Common myeloid progenitor, CD34-positive (primary cell): ENCODE measurements around the gene PNKD.

Source experiments
- CTCF ChIA-PET: fragments of 350-600 bp; sonication (Branson Sonifier 250); formaldehyde crosslinking; loops from one replicate; lab custom pipeline; 2021; ENCODE audit warnings: antibody characterized with exemption; lab: Charles Lee
- POLR2A ChIA-PET: fragments of 350-600 bp; sonication (Branson Sonifier 250); formaldehyde crosslinking; loops from one replicate; lab custom pipeline; 2021; ENCODE audit warnings: antibody characterized with exemption; lab: Charles Lee
- DNase-seq, 3 donors: peaks; one replicate each; pipeline versions ENCODE4 v3.0.0 to v3.0.0-alpha.2; 2013
- H3K27ac ChIP-seq, 2 experiments: 1 replicate in 1 of 2; 2 replicates in 1 of 2; pipeline ENCODE4 v1.7.0; 2013; ENCODE audit warnings: inconsistent platforms in 2 of 2, low read length in 2 of 2, mild to moderate bottlenecking in 2 of 2, low read depth in 1 of 2, moderate library complexity in 1 of 2; ENCODE audit not compliant: severe bottlenecking in 2 of 2, insufficient read depth in 1 of 2, poor library complexity in 1 of 2
- H3K27me3 ChIP-seq, 5 experiments: replicated peaks in 2 of 5; 1 replicate in 3 of 5; 2 replicates in 2 of 5; pipeline versions ENCODE4 v1.6.1 to v1.7.0; 2013; ENCODE audit warnings: low read length in 4 of 5, mild to moderate bottlenecking in 2 of 5, moderate library complexity in 2 of 5, inconsistent platforms in 1 of 5; ENCODE audit not compliant: insufficient read depth in 5 of 5, control insufficient read depth in 4 of 5
- H3K36me3 ChIP-seq, 4 experiments: 1 replicate in 2 of 4; 2 replicates in 2 of 4; pipeline versions ENCODE4 v1.6.1 to v1.7.0; 2013; ENCODE audit warnings: low read length in 3 of 4, control low read depth in 1 of 4, mild to moderate bottlenecking in 1 of 4; ENCODE audit not compliant: control insufficient read depth in 4 of 4, insufficient read depth in 4 of 4
- H3K4me1 ChIP-seq, 4 experiments: 1 replicate in 3 of 4; 2 replicates in 1 of 4; pipeline versions ENCODE4 v1.6.1 to v1.7.1; 2013; ENCODE audit warnings: low read length in 3 of 4, mild to moderate bottlenecking in 3 of 4, control low read depth in 1 of 4, inconsistent platforms in 1 of 4, moderate library complexity in 1 of 4; ENCODE audit not compliant: control insufficient read depth in 4 of 4, insufficient read depth in 4 of 4; ENCODE audit errors: control extremely low read depth in 1 of 4
- H3K4me3 ChIP-seq, 7 experiments: 1 replicate in 4 of 7; 2 replicates in 3 of 7; pipeline versions ENCODE4 v1.5.1 to v1.7.0; 2013; ENCODE audit warnings: mild to moderate bottlenecking in 7 of 7, low read length in 6 of 7, moderate library complexity in 6 of 7, inconsistent platforms in 2 of 7, low read depth in 2 of 7, control low read depth in 1 of 7; ENCODE audit not compliant: insufficient read depth in 4 of 7, control insufficient read depth in 1 of 7; ENCODE audit errors: extremely low read depth in 1 of 7
- H3K9me3 ChIP-seq, 5 experiments: 1 replicate in 4 of 5; 2 replicates in 1 of 5; pipeline versions ENCODE4 v1.6.1 to v1.7.1; 2013; ENCODE audit warnings: low read length in 4 of 5, mild to moderate bottlenecking in 2 of 5, inconsistent platforms in 1 of 5, low read depth in 1 of 5, moderate library complexity in 1 of 5; ENCODE audit not compliant: control insufficient read depth in 4 of 5, insufficient read depth in 2 of 5; ENCODE audit errors: control extremely low read depth in 1 of 5
- WGBS: methylation state at CpG from one replicate; pipeline ENCODE4 v1.1.5; 2013; ENCODE audit not compliant: insufficient coverage; 5-methylcytosine and 5-hydroxymethylcytosine counted together

PNKD gene

DNA sequence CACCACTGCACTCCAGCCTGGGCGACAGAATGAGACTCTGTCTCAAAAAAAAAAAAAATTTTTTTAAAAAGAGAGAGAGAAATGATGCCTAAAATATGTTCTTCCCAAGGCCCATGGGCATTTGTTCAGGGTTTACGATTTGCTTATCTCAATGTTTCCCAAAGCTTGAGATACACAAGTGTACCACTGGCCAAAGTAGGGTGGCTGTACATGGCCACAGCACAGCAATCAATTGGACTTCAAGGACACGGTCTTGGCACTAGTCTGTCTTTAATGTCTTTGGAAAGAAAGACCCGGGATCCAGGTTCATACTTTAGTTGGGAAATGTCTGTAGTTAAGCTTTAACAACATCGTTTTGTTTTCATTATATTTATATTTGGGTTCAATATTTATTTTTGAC is 76.9 kb downstream of the PNKD start:
- peaks cover 4 to 44% (median 35%) of the 10 kb centered on the region in 4 experiments for H3K36me3 ChIP-seq
- H3K4me3 ChIP-seq: no peak overlapping the region
- no peak for DNase-seq
- POLR2A ChIA-PET: interaction anchor here (0.6 kb wide), 1 partner anchor 57 kb away, joined by 3 read pairs; no protein-coding TSS in a partner anchor
- no peaks in the 10 kb centered on the region for H3K27me3 ChIP-seq
- WGBS: 93% methylated on average over 3 of the region's 5 CpGs
- peaks cover 0 to 10% (median 6%) of the 10 kb centered on the region in 5 experiments for H3K9me3 ChIP-seq
- no peak overlapping the region for H3K27ac ChIP-seq
- CTCF ChIA-PET: interaction anchor here (1.2 to 2.0 kb wide), 3 partner anchors 9 to 44 kb away, joined by 3 to 10 read pairs (median 3); no protein-coding TSS in a partner anchor
- no peaks in the 10 kb centered on the region for H3K4me1 ChIP-seq

DNA sequence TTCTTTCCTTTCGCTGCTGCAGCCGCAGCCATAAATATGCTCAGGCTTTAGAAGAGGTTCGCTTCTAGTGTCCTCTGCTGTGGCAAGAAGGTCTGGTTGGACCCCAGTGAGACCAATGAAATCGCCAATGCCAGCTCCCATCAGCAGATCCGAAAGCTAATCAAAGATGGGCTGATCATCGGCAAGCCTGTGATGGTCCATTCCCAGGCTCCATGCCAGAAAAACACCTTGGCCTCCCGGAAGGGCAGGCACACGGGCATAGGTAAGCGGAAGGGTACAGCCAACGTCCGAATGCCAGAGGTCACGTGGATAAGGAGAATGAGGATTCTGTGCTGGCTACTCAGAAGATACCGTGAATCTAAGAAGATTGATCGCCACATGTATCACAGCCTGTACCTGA is 83.7 kb downstream of the PNKD start:
- Histone ChIP-seq H3K4me1 (peaks cover 0 to 5% (median 3%) of the 10 kb centered on the region in 4 experiments), H3K27me3 (no peaks in the 10 kb centered on the region), H3K9me3 (peaks cover 0 to 14% (median 9%) of the 10 kb centered on the region in 5 experiments), H3K4me3 (no peak overlapping the region), H3K36me3 (peaks cover 0 to 2% (median 0%) of the 10 kb centered on the region in 4 experiments), H3K27ac (no peak overlapping the region)
- no peak for DNase-seq
- CTCF ChIA-PET: interaction anchor here (0.9 to 18.4 kb wide), 7 partner anchors 11 to 81 kb away, joined by 3 to 451 read pairs (median 37); partner anchors contain the start of genes AAMP, PNKD and TMBIM1
- POLR2A ChIA-PET: no interaction called here
- WGBS: 96% methylated on average over 14 of the region's 14 CpGs

DNA sequence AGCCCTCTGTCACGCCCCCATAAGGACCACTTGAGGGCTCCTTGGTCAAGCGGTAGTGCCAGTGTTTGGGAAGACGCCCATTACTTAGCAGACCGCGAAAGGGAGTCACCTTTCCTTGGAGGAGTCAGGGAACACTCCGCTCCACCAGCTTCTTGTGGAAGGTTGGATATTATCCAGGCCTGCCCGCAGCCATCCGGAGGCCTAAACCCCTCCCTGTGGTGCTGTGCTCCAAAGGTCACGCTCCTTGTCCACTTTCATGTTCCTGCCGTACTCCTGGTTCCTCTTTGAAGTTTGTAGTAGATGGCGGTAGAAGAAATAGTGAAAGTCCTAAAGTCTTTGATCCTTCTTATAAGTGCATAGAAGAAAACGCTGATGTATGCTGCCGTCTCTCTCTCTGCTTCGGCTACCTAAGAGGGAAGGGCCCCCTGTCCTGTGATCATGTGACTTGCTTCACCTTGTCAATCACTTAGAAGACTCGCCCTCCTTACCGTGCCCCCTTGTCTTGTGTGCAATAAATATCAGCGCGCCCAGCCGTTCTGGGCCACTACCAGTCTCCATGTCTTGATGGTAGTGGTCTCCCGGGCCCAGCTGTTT is 84.6 kb downstream of the PNKD start:
- ChIA-PET POLR2A (no interaction called here), CTCF (interaction anchor here (1.1 to 18.4 kb wide), 12 partner anchors 10 to 82 kb away, joined by 3 to 451 read pairs (median 17); partner anchors contain the start of genes AAMP, PNKD and TMBIM1)
- DNase-seq: no peak
- Histone ChIP-seq H3K4me1 (peaks cover 0 to 8% (median 4%) of the 10 kb centered on the region in 4 experiments), H3K9me3 (peaks cover 0 to 14% (median 9%) of the 10 kb centered on the region in 5 experiments), H3K36me3 (peaks cover 0 to 2% (median 0%) of the 10 kb centered on the region in 4 experiments), H3K27ac (no peak overlapping the region), H3K4me3 (no peak overlapping the region), H3K27me3 (no peaks in the 10 kb centered on the region)
- WGBS: 98% methylated on average over 9 of the region's 20 CpGs

DNA sequence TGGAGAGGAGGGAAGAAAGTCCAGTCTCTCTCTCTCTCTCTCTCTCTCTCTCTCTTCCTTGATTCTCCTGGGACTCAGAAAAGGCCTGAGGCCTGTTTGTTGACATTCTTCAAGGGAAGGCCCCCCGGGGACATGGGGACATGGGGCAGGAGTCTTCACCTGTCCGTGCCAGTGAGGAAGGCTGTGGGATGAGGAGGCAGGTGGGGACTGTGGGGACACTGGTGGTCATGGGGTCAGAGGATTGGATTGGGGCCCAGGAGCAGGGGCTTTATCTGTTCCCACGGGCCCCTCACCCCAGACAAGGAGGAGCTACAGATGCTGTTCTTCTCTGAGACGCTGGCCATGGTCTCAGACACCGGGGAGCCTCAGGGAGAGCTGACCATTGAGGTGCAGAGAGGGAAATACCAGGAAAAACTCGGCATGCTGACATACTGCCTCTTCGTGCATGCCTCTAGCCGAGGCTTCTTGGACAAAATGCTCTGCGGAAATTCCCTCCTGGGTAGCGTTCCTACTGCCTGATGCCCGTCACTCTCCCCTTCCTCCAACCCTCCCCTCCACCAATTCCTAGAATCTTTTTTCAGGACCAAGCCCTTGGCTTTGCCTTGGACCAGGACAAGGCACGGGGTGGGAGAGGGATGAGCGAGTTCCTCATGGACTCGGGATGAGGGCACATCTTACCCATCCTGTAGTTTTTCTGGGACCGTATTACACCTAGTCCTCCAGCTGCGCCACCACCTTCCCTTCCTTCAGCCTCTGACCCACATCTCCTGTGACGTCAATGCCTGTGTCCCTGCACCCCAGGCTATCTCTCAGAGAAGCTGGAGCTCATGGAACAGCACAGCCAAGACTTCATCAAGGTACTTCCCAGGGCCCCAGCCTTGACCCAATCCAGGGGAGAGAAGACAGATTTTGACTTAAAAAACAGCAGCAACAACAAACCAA is 87.2 kb downstream of the PNKD start:
- peaks cover 0 to 15% (median 6%) of the 10 kb centered on the region in 4 experiments for H3K4me1 ChIP-seq
- CTCF ChIA-PET: interaction anchor here (0.8 to 18.4 kb wide), 16 partner anchors 10 to 84 kb away, joined by 3 to 451 read pairs (median 15); partner anchors contain the start of genes AAMP, PNKD and TMBIM1
- 86% methylated on average over 17 of the region's 17 CpGs for WGBS
- no peak overlapping the region for H3K4me3 ChIP-seq
- peaks cover 0 to 6% (median 0%) of the 10 kb centered on the region in 5 experiments for H3K9me3 ChIP-seq
- POLR2A ChIA-PET: interaction anchor here (1.0 to 1.4 kb wide), 3 partner anchors 25 to 40 kb away, joined by 3 to 4 read pairs (median 3); no protein-coding TSS in a partner anchor
- H3K27me3 ChIP-seq: no peaks in the 10 kb centered on the region
- no peaks in the 10 kb centered on the region for H3K36me3 ChIP-seq
- DNase-seq: no peak
- no peak overlapping the region for H3K27ac ChIP-seq

DNA sequence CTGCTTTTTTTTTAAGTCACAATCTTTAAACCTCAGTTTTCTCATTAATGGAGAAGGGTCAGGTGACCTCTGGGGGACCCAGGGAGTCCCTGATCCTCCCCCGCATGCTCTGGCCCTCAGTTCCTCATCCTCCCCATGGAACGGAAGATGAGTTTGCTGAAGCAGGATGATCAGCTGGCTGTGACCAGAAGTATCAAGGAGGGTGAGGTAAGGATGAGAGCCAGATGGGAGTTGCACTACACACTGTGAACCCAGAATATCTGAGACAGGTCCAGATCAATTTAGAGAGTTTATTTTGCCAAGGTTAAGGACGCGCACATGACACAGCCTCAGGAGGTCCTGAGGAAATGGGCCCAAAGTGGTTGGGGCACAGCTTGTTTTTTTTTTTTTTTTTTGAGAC is 90.1 kb downstream of the PNKD start:
- WGBS: 78% methylated on average over 4 of the region's 4 CpGs
- POLR2A ChIA-PET: no interaction called here
- CTCF ChIA-PET: interaction anchor here (0.8 to 18.4 kb wide), 6 partner anchors 9 to 88 kb away, joined by 3 to 451 read pairs (median 6); partner anchors contain the start of gene TMBIM1

DNA sequence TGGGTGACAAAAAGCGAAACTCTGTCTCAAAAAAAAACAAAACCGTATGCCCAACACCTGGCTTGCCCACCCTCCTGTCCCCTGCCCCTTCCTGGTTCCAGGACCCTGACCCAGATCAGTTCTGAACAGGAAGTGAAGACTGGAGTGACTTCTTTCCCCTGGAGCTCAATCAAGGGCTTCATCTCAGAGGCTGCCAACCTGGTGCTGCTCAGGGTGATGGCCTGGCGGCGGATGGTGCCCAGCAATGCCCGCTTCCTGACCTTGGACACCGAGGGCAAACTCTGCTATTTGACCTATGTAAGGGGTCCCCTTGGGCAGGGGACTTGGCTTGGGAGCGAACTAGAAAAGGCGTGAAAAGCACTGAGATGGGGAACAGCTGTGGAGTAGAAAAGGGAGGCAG is 92.3 kb downstream of the PNKD start:
- no peaks in the 10 kb centered on the region for H3K27me3 ChIP-seq
- peaks cover 0 to 6% (median 0%) of the 10 kb centered on the region in 5 experiments for H3K9me3 ChIP-seq
- H3K36me3 ChIP-seq: no peaks in the 10 kb centered on the region
- POLR2A ChIA-PET: interaction anchor here (0.6 kb wide), 1 partner anchor 87 kb away, joined by 3 read pairs; no protein-coding TSS in a partner anchor
- no peak overlapping the region for H3K4me3 ChIP-seq
- no peak for DNase-seq
- no peak overlapping the region for H3K27ac ChIP-seq
- WGBS: 92% methylated on average over 7 of the region's 8 CpGs
- CTCF ChIA-PET: interaction anchor here (1.1 to 18.4 kb wide), 4 partner anchors 7 to 88 kb away, joined by 3 to 451 read pairs (median 108); partner anchors contain the start of gene TMBIM1
- peaks cover 4 to 22% (median 12%) of the 10 kb centered on the region in 4 experiments for H3K4me1 ChIP-seq

More for the DNA sequence above, 90.1 kb downstream of the PNKD start:
- Histone ChIP-seq H3K27ac (no peak overlapping the region), H3K4me3 (no peak overlapping the region), H3K36me3 (no peaks in the 10 kb centered on the region), H3K27me3 (no peaks in the 10 kb centered on the region), H3K9me3 (no peaks in the 10 kb centered on the region), H3K4me1 (peaks cover 0 to 17% (median 6%) of the 10 kb centered on the region in 4 experiments)
- peak in 2 of 3 donors; percentile 43 to 44 for DNase-seq
